ENCODE measurements around the gene UST.

UST gene

DNA sequence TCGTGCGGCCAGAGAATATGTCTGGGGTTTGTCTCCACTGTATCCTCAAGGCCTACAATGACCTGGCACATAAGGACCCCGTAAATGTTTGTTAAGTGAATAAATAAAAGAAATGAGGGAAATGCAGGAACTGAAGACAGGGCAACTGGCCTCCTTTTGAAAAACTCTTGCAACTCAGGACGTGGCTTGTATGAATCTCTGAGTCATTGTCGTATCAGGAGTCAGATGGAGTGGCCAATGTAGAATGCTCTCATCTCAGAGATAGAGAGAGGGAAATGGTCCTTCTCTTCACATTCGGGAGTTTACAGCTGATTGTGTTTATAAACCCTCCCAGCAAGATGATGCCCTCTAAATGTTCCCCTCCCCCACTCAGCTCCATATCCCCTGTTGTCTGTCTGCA lies 57.1 kb downstream of the UST start:
- DNase-seq (ENCODE audit: low read depth in 2 of 2), result no peak

DNA sequence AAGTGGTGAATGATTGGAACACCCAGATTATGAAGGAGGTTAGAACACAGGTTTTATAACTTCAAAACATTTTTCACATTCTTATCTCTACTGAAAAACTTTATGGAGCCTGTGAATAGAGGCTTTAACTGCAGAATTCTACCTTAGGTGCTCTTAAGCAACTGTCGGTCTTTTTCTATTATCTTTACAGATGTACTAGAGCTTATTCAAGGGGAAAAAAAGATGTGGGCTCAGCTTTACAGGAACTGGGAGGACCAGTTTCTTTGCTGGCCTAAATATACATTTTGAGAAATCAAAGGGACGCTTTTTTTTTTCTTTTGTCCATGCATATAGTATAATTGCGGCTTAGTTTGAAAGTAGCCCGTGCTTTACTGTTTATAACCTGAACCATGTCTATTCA lies 58.9 kb downstream of the UST start:
- DNase-seq (ENCODE audit: low read depth in 2 of 2), result no peak

DNA sequence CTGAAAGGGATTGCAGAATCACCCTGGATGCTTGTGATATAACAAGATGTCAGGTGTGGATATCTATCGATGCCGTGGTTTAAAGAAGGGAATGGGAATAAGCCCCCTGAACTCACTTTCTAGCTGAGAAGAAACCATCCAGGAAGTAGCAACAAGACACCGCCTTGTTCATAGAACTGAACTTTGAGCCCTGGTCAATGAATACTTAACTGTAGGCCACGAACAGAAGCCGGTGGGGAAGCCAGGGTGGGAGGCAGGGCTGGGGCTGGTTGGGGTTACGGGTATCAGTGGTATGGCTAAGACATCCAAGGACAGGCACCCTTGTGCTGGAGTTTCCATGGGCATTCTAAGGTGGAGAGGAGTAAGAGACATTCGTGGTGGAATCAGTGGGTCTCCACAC lies 61.0 kb downstream of the UST start:
- no peak for DNase-seq (ENCODE audit: low read depth in 2 of 2)

DNA sequence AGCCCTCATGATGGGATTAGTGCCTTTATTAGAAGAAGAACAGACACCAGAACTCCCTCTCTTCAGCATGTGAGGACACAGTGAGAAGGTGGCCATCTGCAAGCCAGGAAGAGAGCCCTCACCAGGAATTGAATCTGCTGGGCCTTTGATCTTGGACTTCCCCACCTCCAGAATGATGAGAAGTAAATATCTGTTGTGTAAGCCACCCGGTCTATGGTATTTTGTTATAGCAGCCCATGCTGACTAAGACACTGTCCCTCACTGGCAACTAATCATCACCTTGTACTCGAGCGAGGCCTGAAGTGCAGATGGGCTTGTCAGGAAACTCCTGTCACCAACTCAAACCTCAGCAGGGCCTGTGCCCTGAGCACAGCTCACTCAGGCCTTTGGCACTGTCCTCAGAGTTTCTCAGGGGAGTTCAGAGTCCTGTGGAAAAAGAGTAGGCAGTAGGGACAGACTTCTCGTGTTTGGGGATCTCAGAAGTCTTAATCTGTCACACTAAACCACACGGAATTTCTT lies 62.0 kb downstream of the UST start:
- DNase-seq (ENCODE audit: low read depth in 2 of 2), result no peak

DNA sequence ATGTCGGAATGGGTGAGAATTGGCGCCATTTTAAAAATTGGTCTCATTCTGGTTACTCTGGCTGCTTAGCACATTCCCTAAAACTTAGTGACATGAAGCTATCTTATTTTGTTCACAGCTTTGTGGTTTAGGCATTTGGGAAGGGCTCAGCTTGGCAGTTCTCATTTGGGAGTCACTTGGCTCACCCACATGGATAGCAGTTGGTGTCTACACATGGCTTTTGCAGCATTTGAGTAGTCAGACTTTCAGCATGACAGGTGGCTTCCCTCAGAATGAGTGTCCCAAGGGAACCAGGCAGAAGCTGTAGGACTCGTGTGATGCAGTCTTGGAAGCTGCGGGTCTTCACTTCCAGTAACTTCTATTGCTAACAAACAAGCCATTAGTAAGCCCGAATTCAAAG lies 64.6 kb downstream of the UST start:
- DNase-seq (ENCODE audit: low read depth in 2 of 2), result no peak

DNA sequence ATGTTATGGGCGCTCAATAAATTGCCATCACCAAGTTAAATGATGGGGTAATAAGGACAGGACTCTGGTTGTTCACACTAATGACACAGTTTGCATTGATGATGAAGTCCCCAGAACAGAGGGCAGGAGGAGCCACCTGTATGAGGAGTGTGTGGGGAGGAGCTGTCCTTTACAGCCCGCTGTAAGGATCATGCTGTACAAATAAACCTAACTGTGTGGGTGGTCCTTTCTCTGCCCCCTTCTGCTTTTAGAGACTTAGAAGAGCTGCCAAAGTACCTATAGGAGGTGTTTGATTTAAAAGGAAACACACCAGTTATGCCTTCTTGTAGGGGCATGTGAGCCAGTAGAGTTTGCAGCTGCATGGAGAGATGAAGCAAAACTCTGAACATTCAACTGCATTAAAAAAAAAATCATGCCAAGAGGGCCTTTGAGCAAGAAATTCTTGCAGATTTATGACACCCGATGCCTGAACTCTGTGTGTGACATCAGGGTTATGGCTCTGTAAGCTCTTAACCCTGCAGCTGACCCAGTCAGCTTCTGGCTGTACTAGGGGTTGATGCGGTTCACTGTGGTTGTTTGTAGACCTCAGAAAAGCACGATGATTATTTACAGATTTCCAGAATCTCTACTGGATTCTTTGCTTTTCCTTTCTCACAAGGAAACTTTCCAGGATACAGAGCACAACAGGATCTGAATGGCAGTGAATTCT lies 67.4 kb downstream of the UST start:
- no peak for DNase-seq (ENCODE audit: low read depth in 2 of 2)

DNA sequence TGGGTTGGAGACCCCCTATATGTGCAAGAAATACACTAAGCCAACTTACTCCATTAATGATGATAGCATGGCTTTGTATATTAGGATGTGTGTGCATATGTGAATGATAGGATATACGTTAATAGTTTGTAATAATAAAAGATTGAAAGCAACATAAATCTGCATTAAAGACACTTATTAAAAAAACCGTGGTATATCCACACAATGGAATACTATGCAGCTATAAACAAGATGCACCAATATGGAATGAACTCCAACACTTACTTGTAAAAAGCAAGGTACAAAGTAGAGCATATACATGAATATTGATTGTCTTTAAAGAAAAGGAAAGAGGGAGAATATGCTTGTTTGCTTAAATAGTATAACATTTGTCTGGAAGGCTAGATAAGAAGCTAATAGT lies 68.0 kb downstream of the UST start:
- no peak for DNase-seq (ENCODE audit: low read depth in 2 of 2)

DNA sequence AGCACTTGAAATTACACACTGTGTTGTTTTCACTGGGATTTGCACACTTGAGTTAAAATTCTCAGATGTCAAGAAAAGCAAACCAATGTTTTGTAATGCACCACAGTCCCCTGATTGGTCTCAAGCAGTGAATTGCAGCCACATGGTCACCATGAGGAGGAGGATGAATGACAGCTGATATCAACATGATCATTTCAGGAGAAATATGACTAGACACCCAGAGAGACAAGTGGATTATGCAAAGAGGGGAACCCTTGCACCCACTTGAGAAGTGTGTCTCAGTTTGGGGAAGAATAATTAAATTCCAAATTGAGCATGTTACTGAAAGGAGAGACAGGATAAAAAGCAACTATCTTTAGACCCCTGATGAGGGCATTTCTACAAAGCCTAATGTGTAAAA lies 69.3 kb downstream of the UST start:
- no peak for DNase-seq (ENCODE audit: low read depth in 2 of 2)

DNA sequence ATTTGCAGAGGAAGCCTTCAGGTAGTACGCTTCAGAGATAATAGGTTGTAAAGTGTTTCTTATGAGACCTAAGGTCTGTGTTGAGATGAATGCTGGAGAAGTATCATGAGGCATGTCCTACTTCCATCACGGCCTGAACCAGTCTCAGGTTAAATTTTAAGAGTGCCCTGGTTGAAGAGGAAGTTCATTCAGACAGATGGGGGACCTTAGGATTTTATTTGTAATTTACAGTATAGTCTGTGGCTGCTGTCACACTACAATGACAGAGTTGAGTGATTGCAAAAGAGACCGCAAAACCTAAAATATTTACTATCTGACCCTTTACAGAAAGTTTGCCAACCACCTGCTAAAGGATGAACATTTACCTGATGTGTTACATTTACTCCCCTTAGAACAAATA lies 70.9 kb downstream of the UST start:
- DNase-seq (ENCODE audit: low read depth in 2 of 2), result no peak

DNA sequence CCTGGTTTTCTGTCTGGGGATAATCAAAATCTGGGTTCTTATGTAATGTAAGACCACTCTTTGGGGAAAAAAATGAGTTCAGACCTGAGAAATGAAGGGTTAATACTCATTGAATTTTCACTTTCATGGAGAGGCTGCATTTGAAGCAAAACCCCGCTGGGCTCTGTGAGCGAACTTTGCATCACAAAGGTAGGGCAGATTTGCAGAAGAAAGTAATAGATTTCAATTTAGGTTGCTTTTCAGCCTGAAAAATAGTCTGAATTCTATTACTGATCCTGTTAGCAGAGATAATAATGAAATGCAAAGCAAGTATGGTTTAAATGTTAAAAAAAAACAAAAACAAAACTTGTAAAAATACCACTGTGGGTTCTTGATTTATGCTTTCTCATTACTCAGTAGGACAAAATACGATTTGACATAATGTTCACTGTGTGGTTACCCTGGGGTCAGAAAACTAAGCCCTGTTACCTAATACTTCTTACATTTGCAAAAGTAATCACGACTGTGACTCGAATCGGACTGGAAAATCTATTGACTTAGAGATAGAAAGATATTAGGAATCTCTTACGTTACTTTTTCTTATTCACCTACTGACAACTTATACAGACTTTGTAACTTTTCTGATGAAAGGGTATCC lies 72.2 kb downstream of the UST start:
- DNase-seq (ENCODE audit: low read depth in 2 of 2), result no peak

DNA sequence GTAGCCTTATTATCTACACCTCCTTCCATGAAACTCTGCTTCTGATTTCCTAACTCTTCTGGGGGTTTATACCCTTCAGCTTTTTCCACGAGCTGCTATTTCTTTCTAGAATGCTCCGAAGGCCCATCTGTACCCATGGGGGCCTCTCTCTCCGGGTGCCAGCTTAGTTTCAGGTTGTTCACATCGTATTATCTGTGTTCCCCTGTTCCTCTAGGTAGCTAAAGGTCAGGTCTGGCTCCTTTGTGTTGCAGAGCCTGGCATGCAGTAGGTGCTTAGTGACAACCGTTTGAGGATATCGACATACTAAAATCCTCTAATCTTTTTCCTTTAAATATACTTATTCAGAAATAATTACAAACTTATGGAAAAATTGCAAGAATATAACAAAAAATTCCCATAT lies 73.0 kb downstream of the UST start:
- DNase-seq (ENCODE audit: low read depth in 2 of 2), result no peak

DNA sequence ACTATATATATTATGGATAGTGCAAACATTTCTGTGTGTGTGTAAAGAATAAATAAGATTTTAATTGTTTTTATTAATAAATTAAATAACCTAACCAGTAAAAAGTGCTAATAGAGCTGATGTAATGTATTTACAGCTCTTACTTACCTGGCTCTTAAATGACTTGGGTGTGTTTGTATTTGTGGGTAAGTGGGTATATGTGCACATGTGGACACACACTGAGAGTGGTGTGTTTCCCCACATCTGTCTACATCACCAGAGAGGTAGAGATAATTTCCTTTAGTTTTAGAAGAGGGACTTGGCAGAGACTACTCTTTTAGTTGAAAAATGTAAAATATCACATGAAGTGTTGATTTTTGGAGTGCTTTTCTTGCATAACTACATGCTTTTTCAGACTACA lies 76.0 kb downstream of the UST start:
- DNase-seq (ENCODE audit: low read depth in 2 of 2), result no peak

DNA sequence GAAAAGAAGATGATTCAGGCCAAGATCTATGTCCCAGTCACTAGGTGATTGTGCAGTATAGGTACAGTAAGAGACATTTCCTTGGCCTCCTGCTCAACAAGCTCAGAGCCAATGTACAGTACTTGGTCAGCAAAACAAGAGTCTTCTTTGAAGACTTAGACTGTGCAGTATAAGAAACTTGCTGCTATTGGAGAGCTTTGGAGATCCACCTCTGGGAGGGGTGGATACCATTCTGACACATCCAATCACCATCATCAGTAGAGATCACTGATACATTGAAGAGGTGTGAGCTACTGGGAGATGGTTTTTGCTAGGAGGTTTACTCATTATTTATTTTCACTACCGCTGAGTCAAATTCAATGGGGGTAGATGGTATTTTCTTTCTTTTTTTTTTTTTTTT lies 77.5 kb downstream of the UST start:
- no peak for DNase-seq (ENCODE audit: low read depth in 2 of 2)

DNA sequence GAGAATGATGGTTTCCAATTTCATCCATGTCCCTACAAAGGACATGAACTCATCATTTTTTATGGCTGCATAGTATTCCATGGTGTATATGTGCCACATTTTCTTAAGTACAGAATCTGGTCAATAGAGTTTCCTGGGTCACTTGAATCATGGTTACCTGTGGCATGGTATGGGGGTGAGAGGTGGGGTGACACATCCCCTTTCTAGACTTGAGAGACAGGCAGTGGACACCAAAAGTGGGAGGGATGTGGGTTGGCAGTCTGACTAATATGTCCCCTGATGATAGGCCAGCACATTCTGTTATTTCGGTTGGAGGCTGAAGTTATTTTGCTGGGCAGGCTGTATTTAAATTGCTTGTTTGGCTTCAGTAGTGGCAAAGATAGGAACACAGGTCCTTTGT lies 78.1 kb downstream of the UST start:
- no peak for DNase-seq (ENCODE audit: low read depth in 2 of 2)

DNA sequence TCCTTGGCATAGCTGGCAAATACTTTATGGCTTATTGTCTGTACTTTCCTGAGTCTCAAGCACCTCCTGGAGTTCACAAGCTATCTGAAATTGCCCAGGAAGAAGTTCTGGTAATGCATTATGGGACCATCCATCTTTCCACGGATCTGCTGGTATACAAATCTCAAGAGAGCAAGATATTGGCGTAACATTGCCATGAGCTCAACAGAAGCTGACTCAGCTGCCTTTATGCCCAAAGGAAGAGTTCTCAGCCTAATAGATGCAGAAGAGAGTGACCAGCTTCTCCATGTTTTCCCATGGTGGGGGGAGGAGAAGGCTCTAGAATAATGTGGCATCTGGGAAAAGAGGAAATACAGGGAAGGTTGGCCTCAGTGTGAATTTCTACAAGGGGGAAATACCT lies 78.7 kb downstream of the UST start:
- no peak for DNase-seq (ENCODE audit: low read depth in 2 of 2)

DNA sequence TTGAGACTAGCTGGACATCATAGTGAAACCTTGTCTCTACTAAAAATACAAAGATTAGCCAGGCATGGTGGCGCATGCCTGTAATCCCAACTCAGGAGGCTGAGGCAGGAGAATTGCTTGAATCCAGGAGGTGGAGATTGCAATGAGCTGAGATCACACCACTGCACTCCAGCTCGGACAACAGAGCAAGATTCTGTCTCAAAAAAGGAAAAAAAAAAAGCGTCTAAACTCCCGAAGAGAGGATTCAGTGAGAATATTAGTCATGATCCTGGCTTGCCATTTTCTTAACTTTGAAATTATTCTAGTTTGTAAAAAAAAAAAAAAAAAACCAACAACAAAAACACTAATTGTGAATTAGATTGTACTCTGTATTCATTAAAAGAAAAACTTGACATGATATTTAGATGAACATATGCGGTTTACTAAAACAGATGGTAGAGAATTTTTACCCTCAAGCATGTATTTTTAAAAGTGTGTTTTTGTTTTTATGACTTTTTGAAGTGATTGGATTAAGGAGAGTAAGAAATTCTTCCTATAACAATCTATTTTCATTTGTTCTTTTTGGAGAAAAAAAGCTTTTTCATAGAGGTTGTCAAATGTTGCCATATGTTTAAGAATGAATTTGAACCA lies 80.7 kb downstream of the UST start:
- DNase-seq (ENCODE audit: low read depth in 2 of 2), result no peak

DNA sequence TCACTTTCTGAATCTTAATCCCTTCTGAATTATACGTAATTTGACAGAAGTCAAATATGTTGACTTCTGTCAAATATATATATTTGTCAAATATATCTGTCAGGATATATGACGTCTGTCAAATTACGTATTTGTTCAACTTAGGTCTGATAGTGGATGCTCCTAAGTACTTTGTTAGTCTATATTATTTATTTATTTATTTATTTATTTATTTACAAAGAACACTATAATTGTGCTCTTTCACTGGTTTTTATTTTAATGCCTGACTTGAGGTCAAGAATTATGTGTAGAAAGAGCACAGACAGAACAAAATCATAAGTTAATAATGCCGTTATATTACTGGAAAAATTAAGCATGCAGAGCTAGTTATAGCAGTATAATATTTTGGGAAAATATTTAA lies 81.2 kb downstream of the UST start:
- DNase-seq (ENCODE audit: low read depth in 2 of 2), result no peak

DNA sequence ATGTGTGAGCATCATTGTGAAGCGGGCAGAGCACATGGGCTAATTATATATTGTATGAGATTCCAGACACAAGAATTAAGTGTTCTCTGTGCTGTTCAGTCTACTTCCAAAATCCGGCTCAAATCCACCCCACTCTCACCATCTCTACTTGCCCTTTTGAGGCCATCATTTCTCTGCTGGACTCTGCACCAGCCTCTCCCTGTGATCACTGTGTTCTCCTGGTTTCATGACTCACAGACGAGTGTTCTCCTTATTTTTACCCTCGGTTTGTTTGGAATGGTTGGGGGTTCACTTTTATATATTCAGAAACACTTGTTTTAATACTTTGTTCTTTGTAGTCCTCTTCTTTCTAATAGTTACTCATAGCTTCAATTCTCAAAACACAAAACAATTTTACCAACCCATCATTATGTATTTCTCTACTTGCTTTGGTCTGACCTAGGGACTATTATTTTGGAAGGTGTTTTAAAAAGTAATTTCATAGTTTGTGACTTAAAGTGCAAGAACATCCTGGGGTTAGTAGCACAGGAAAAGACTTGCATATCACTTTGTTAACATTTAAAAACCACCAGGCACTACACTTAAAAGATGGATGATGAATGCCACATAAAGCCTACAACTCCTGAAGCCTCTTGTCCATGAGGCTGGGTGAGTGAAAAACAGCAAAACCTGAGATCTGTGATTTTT lies 82.7 kb downstream of the UST start:
- no peak for DNase-seq (ENCODE audit: low read depth in 2 of 2)

DNA sequence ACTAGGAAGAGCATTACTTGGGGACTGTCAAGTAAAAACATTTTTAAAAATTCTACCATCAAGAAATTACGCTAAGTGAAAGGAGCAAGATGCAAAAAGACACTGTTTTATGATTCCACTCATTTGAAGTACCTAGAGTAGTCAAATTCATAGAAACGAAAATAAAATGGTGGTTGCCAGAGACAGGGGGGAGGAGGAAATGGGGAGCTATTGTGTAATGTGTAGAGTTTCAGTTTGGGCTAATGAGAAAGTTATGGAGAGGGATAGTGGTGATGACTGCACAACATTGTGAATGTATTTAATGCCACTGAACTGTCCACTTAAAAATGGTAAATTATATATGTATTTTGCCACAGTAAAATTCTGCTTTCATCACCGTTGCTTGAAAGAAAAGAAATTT lies 83.8 kb downstream of the UST start:
- DNase-seq (ENCODE audit: low read depth in 2 of 2), result no peak

DNA sequence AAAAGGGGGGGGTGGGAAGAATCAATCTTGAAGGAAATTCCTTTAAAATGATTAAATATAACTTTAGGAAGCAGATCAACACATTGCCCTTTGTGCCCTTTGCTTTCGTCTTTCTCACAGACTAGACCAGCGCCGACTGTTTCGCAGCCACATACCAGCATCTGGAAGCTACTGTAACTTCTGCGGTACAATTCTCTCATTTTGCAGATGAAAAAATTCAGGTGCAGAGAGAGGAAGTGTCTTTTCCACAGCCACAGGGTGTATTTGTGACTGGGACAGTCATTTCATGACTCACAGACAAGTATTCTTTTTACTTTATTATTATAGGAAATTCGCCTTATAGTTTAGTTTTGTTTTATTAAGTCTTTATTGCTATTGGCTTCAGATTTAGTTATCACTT lies 84.2 kb downstream of the UST start:
- peak in 1 of 2 donors; percentile 16 for DNase-seq (ENCODE audit: low read depth in 2 of 2)

DNA sequence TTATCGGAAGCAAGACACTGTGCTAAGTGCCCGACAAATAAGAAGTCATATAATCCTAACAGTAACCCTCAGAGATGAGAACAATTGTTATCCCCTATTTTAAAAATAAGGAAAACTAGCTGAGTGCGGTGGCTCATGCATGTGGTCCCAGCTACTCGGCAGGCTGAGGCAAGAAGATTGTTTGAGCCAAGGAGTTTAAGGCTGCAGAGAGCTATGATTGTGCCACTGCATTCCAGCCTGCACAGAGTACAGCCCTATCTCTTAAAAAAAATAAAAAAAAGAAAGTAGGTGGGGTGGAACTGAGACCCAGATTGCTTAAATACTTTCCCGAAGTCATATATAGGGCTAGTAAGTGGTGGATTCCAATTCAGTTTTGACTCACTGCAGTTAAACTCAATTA lies 84.7 kb downstream of the UST start:
- DNase-seq (ENCODE audit: low read depth in 2 of 2), result no peak

DNA sequence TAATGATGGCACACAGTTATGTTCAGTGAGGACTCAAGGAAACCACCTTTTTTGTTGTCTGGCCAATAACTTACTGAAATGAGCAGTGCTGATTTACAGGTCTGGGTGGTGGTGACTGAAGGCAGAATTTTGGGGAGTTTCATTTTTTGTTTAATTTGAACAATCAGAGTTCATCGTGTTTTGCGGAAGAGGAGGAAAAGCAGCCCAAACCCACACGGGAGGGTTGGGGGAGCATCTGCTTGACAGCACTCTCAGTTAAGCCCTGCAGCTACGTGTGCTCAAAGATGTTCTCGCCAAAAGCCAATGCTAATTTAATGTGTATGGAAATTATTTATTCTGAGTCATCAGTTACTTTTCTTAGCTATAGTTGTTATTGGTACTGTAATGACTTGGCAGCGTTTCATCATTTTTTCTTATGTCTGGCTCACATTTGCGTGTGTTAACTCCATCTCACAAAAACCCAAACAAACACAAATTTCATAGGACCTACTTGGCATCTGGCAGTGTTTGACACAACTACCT lies 89.2 kb downstream of the UST start:
- DNase-seq (ENCODE audit: low read depth in 2 of 2), result peak; percentile 13 to 30

Data from stimulated activated CD4-positive, alpha-beta T cell treated with anti-CD3 and anti-CD28 coated beads, Interleukin-4, amount 100 ng/mL, for 48 hours (primary cell).